ENCODE data around the gene LARGE1.

GRCh38 chr22:33669746-33670145, 250.5 kb downstream of the LARGE1 start:
- TF ChIP-seq PHB2 (IDR thresholded peaks at IDR 0.05; ENCODE audit: low read depth) (no peak), NR2C1 (IDR thresholded peaks at IDR 0.05) (no peak), NR2C1 (tag; IDR thresholded peaks at IDR 0.05) (no peak), RAD51 (IDR thresholded peaks at IDR 0.05; ENCODE audit: borderline replicate concordance, low read depth) (no peak), NCOA2 (IDR thresholded peaks at IDR 0.05; ENCODE audit: partially characterized antibody in 2 of 2) (no peak), POLR2AphosphoS2 (IDR thresholded peaks at IDR 0.05; ENCODE audit: low read length) (no peak), HCFC1 (IDR thresholded peaks at IDR 0.05; ENCODE audit: low read depth, low read length) (no peak), RAD21 (CRISPR knock-in tag; conservative IDR thresholded peaks at IDR 0.05 in 1 of 2, IDR thresholded peaks at IDR 0.05 in 1 of 2) (no peak), SAFB2 (IDR thresholded peaks at IDR 0.05; ENCODE audit: borderline replicate concordance, low read depth, low read length, severe bottlenecking) (no peak), SMARCA5 (IDR thresholded peaks at IDR 0.05) (no peak)

Data from K562 (cell line).